ENCODE measurements around the gene CSNK1G1.
"Not testable (repeated sequence)": the region's sequence is repeated elsewhere in the genome, so short reads cannot be mapped to it uniquely, and the experiment has no call there.

The CSNK1G1 gene

GRCh38 chr15:64348455-64348854 is 7.5 kb downstream of the CSNK1G1 start:
- no peak for TF ChIP-seq ZFX (IDR thresholded peaks at IDR 0.05; ENCODE audit: borderline replicate concordance)
- no peak for TF ChIP-seq CTCF (IDR thresholded peaks at IDR 0.05)
- no peak overlapping the region for H3K27ac ChIP-seq

GRCh38 chr15:64346242-64346641 is 9.7 kb downstream of the CSNK1G1 start:
- H3K27ac ChIP-seq, result not testable (repeated sequence)

- no peak overlapping the region for H3K27ac ChIP-seq
- TF ChIP-seq CTCF (IDR thresholded peaks at IDR 0.05) (no peak), ZFX (IDR thresholded peaks at IDR 0.05; ENCODE audit: borderline replicate concordance) (no peak)
Observed at GRCh38 chr15:64344651-64345294, 11.2 kb downstream of the CSNK1G1 start.

- no peak overlapping the region for H3K27ac ChIP-seq
Observed at GRCh38 chr15:64343841-64344240, 12.1 kb downstream of the CSNK1G1 start.

GRCh38 chr15:64343222-64343621 is 12.8 kb downstream of the CSNK1G1 start:
- no peak overlapping the region for H3K27ac ChIP-seq
- no peak for TF ChIP-seq CTCF (IDR thresholded peaks at IDR 0.05)
- no peak for TF ChIP-seq ZFX (IDR thresholded peaks at IDR 0.05; ENCODE audit: borderline replicate concordance)

More at GRCh38 chr15:64343841-64344240, 12.1 kb downstream of the CSNK1G1 start:
- TF ChIP-seq CTCF (IDR thresholded peaks at IDR 0.05), result no peak
- TF ChIP-seq ZFX (IDR thresholded peaks at IDR 0.05; ENCODE audit: borderline replicate concordance), result no peak

- no peak overlapping the region for H3K27ac ChIP-seq
- TF ChIP-seq CTCF (IDR thresholded peaks at IDR 0.05), result no peak
Observed at GRCh38 chr15:64341961-64342360, 14.0 kb downstream of the CSNK1G1 start.

- H3K27ac ChIP-seq, result no peak overlapping the region
- TF ChIP-seq CTCF (IDR thresholded peaks at IDR 0.05) (no peak), ZFX (IDR thresholded peaks at IDR 0.05; ENCODE audit: borderline replicate concordance) (no peak)
Observed at GRCh38 chr15:64340355-64340754, 15.6 kb downstream of the CSNK1G1 start.

GRCh38 chr15:64337761-64338160 is 18.2 kb downstream of the CSNK1G1 start:
- TF ChIP-seq ZFX (IDR thresholded peaks at IDR 0.05; ENCODE audit: borderline replicate concordance), result no peak

More at GRCh38 chr15:64337761-64338160, 18.2 kb downstream of the CSNK1G1 start:
- H3K27ac ChIP-seq, result no peak overlapping the region
